Right atrium auricular region (tissue), 2 donors: ENCODE data around the gene PCGF3. TPM values are rescaled to one million over a fixed set of nuclear protein-coding genes. Genes with fewer than 3 reads are reported as not detected.
A peak's percentile ranks its signal among the peaks of the same experiment; 100 is the strongest.

Source experiments
- DNase-seq: peaks from one replicate; pipeline ENCODE4 v3.0.0-alpha.2; 2019; ENCODE audit warnings: low spot score
- H3K27ac ChIP-seq, 2 donors: fragments of 200-600 bp; sonication (generic); 1 replicate in 1 of 2; 2 replicates in 1 of 2; pipeline ENCODE4 v1.5.1; 2016 to 2019
- H3K27me3 ChIP-seq, 2 donors: fragments of 200-600 bp; sonication (generic); one replicate each; pipeline versions ENCODE4 v1.5.1 to v1.6.0; 2017 to 2019
- H3K36me3 ChIP-seq: fragments of 200-600 bp; sonication (generic); one replicate; pipeline ENCODE4 v1.5.1; 2016
- H3K4me1 ChIP-seq, 2 donors: fragments of 200-600 bp; sonication (generic); one replicate each; pipeline versions ENCODE4 v1.5.1 to v1.6.0; 2017 to 2019
- H3K4me3 ChIP-seq, 2 donors: fragments of 200-600 bp; sonication (generic); 1 replicate in 1 of 2; 2 replicates in 1 of 2; pipeline ENCODE4 v1.5.1; 2017 to 2019; ENCODE audit warnings: mild to moderate bottlenecking in 1 of 2, moderate library complexity in 1 of 2
- H3K9me3 ChIP-seq, 2 donors: fragments of 200-600 bp; sonication (generic); one replicate each; pipeline ENCODE4 v1.5.1; 2019
- CTCF ChIP-seq, 2 donors: fragments of 200-600 bp; sonication (generic); IDR thresholded peaks; one replicate each; pipeline ENCODE4 v1.5.1; 2019; ENCODE audit warnings: antibody characterized with exemption in 2 of 2
- total RNA-seq, 2 donors: library from RNA; depleted of rRNA; stranded (reverse); fragments of >200 nt; gene quantifications; one replicate each; pipeline ENCODE4 v1.1.0, GENCODE V29; 2016

PCGF3 gene
- total RNA-seq, 2 donors from 2014 or later = 17.9 to 22.6 TPM

- Histone ChIP-seq H3K36me3 (no peaks in the 10 kb centered on the region), H3K27me3 (peaks cover 14 to 35% of the 10 kb centered on the region in 2 donors), H3K27ac (no peak overlapping the region), H3K4me3 (no peak overlapping the region), H3K4me1 (peaks cover 0 to 24% of the 10 kb centered on the region in 2 donors), H3K9me3 (no peaks in the 10 kb centered on the region)
- no peak for TF ChIP-seq CTCF (IDR thresholded peaks at IDR 0.05)
- DNase-seq = no peak
Measured at GRCh38 chr4:788636-789297, 83.1 kb downstream of the PCGF3 start.

GRCh38 chr4:789571-790465, 84.2 kb downstream of the PCGF3 start:
- Histone ChIP-seq H3K4me3 (no peak overlapping the region), H3K27ac (no peak overlapping the region), H3K27me3 (peaks cover 16 to 43% of the 10 kb centered on the region in 2 donors), H3K36me3 (no peaks in the 10 kb centered on the region), H3K4me1 (peaks cover 0 to 26% of the 10 kb centered on the region in 2 donors), H3K9me3 (no peaks in the 10 kb centered on the region)
- no peak for TF ChIP-seq CTCF (IDR thresholded peaks at IDR 0.05)
- DNase-seq = no peak

GRCh38 chr4:790466-790820, 84.8 kb downstream of the PCGF3 start:
- no peaks in the 10 kb centered on the region for H3K9me3 ChIP-seq
- H3K27ac ChIP-seq = no peak overlapping the region
- H3K36me3 ChIP-seq = no peaks in the 10 kb centered on the region
- TF ChIP-seq CTCF (IDR thresholded peaks at IDR 0.05) = no peak
- no peak for DNase-seq
- H3K4me3 ChIP-seq = no peak overlapping the region
- H3K27me3 ChIP-seq = peaks cover 21 to 43% of the 10 kb centered on the region in 2 donors
- peaks cover 0 to 31% of the 10 kb centered on the region in 2 donors for H3K4me1 ChIP-seq

GRCh38 chr4:791252-791897, 85.7 kb downstream of the PCGF3 start:
- no peaks in the 10 kb centered on the region for H3K9me3 ChIP-seq
- no peak for TF ChIP-seq CTCF (IDR thresholded peaks at IDR 0.05)
- H3K4me3 ChIP-seq = no peak overlapping the region
- peaks cover 19 to 39% of the 10 kb centered on the region in 2 donors for H3K27me3 ChIP-seq
- H3K36me3 ChIP-seq = no peaks in the 10 kb centered on the region
- H3K27ac ChIP-seq = no peak overlapping the region
- no peak for DNase-seq
- H3K4me1 ChIP-seq = peaks cover 0 to 25% of the 10 kb centered on the region in 2 donors

- H3K9me3 ChIP-seq = no peaks in the 10 kb centered on the region
- no peak for TF ChIP-seq CTCF (IDR thresholded peaks at IDR 0.05)
- no peak for DNase-seq
- peak overlapping the region in 1 of 2 donors; percentile 29 for H3K4me3 ChIP-seq
- peaks cover 13 to 32% of the 10 kb centered on the region in 2 donors for H3K27me3 ChIP-seq
- H3K4me1 ChIP-seq = peaks cover 0 to 20% of the 10 kb centered on the region in 2 donors
- no peaks in the 10 kb centered on the region for H3K36me3 ChIP-seq
- H3K27ac ChIP-seq = no peak overlapping the region
Measured at GRCh38 chr4:791898-792625, 86.4 kb downstream of the PCGF3 start.
